DMS114 treated with DMSO at 0.1 percent for 48 hours (cell line): ENCODE data around the gene PCDHB6.
"Not testable (repeated sequence)": the region's sequence is repeated elsewhere in the genome, so short reads cannot be mapped to it uniquely, and the experiment has no call there.

ENCODE experiments used
- DNase-seq: peaks from one replicate; lab custom pipeline; 2025; ENCODE audit not compliant: unreplicated experiment; lab: John Stamatoyannopoulos, UW

PCDHB6 gene

GRCh38 chr5:141201646-141202045 is 51.8 kb downstream of the PCDHB6 start:
- DNase-seq: not testable (repeated sequence)
